GM18907 (cell line): ENCODE measurements around the gene GALNT1.
A peak's percentile ranks its signal among the peaks of the same experiment; 100 is the strongest.

Source experiments
- ATAC-seq: cut with Tn5 transposase; IDR thresholded peaks from one replicate; pipeline ENCODE4 v1.9.1; 2021; ENCODE audit warnings: mild to moderate bottlenecking, moderate library complexity; ENCODE audit not compliant: unreplicated experiment

GALNT1 gene

DNA sequence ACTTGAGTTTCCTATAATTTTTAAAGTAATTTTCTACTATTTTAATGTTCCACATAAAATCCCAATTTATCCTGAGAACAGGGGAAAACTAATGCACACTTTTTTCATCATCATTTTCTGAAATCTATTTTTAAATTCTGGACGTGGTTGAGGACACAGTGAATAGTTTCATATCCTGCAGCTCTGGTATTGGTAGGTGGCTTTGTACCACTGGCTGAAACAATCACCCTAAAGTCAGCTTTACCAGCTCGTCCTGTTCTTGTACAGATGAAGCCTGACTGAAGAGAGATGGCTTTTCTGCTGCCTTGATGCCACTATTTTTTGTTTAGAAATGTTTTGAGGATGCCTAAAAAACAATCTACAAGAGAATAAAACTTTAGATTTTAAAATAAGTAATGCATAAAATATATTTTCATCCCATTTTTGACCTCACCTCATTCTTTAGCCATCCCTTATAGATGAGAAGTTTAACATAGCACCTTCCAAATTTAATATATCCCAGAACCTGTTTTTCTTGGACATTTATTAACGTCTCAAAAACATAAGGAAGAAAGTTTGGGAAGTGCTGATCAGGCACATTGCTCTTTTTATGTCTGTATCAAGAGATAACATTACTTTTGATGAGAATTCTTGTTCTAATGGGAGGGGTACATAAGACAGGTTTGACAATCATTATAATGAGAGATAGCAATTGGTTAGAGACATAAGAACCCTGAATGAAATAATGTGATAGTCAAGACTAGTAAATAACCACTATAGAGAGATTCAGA is 80.9 kb downstream of the GALNT1 start:
- ATAC-seq = peak; percentile 86

DNA sequence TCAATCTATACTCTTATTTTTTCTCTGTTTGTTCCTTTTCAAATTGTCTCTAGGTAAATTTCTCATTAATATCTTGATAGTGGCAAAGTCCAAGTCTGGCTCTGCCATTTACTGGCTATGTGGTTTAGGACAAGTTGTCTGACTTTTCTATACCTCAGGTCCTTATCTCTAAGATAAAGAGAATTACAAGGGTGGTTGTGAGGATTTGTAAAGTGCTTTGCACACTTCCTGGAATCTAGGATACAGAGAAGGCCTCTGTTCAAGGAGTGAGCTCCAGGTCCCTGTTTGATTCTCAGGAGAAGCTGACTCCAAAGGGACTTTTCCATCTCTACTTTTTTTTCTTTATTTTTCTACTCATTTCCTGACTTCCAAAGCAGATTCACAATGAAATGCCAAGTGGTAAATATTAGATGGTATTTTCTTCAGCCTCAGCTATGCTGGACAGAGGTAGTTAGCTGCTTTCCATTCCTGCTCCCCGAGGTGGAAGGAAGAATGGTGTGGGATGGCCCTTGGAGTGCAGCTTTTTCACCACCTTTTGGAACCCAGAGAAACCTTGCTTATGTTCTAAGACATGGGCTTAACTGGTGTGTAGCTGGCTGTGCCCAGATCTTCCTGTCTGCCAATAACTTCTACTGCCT is 90.5 kb downstream of the GALNT1 start:
- ATAC-seq = no peak

DNA sequence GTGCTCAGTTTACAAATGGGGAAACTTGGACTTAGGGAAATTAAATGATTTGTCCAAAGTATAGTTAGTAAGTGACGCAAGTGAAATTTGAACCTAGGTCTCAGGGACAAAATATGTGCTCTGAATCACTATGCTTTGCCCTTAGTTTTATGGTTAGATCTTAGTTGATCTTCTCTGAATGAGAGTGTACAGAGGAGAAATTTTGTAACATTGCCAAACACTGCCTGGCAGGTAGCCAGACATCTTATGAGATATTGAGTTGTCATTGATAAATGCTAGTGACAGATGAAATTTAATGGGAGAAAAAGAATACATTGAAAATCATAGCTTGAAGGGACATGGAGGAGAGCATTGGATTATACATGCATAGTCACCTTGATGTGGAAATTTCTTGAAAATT is 91.4 kb downstream of the GALNT1 start:
- ATAC-seq = no peak

DNA sequence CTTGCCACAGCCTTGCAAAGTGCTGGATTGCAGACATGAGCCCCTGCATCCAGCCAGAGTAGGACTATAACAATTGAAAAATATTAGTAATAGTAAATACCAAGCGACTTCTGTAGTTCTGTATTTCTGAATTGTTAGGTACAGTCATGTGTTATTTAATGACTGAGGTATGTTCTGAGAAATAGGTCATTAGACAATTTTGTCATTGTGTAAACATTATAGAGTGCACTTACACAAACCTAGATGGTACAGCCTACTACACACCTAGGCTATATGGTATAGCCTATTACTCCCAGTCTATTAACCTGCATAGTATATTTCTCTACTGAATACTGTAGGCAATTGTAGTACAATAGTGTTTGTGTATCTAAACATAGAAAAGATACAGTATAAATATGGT is 92.1 kb downstream of the GALNT1 start:
- ATAC-seq = no peak

DNA sequence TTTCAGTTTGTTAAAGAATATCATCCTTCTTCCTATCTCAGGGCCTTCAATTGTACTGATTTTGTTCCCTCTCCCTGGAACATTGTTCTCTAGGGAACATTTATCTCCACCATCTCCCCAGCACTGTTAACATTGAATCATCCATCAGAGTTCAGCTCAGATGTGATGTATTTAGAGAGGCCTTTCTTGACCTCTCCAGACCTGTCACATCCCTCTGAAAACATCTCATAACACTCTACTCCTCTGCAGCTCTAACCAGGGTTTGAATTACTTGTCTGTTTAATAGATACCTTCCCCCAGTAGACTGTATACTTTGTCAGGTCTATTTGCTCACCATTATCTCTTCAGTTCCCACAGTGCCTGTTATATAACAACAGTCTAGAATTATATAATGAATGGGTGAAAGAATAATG is 98.6 kb downstream of the GALNT1 start:
- ATAC-seq = no peak

DNA sequence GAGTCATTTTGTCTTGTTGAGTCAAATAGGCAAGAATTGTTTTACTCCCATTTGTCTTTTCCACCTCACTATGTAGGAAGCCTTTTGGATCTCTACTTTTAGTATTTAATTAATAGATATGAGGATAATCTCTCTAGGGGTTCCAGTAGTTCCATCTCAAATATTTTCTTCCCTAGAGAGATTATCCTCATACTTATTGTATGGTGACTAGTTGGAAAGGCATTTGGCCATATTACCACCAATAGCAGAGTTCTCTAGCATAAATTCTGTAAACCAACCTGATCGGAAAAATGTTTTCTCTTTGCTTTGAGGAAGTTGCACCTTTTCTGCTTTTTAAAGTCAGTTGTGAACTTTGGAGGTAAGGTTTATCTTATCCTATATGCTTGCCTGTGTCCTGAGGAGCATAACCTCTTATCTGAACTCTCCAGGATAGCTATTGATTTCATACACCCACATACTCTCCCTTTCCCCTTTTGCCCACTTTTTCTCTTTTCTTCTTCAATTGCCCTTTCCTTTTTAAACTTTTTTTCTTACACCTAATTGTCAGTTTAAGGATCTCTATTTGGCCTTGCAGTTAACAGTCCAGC is 100.8 kb downstream of the GALNT1 start:
- ATAC-seq = no peak

DNA sequence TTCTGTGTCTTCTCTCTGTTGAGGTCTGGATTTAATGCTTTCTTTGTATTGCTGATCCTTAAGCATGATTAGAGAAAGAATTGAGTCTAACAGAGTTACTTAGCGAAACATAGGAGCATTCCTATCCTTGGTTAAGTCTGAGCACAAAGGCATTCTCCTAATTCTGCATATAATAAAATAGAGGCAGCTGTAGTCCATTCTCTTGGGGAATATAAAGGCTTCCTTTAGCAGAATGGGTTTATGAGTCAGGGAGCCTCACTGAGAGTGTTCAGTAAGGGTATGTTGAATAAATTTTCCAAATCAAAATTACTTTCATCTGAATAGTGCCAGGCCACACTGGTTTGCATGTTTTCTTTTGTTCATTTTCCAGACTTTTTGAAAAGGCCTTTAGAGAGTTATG is 101.5 kb downstream of the GALNT1 start:
- no peak for ATAC-seq

DNA sequence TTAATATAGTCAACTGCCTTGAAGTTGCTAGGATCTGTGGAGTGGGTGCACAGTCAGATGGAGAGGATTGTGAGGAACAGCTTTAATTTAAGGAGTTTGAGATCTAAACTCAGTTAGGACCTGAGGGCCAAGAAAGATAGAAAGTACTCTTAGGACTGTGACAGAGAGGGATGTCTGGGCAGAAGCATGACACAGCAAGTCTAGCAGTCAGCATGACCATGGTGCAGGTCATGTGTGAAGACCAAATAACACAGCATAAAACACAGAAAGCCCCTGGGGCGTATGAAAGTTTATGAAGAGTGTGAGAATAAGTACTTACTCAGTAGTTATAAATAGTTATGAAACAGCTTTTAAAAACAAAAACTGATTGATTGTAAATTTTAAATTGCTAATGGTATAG is 107.2 kb downstream of the GALNT1 start:
- peak; percentile 90 for ATAC-seq

DNA sequence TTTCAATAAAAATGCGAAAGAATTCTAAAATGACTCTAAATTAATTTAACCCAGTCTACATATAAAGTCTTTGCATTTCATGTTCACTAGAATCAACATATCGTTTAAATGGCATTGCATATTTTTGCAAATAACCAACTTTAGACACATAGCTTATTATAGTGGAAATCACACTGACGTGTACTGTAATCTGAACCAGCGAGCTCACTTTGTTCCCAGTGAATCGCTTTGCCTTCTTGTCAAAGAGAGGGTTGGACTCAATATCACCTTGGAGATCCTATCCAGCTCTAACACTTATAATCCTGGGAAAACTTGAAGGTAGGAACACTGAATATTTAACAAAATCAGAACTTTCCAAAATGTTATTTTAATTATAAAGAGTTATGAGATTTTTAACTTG is 108.2 kb downstream of the GALNT1 start:
- ATAC-seq = no peak

DNA sequence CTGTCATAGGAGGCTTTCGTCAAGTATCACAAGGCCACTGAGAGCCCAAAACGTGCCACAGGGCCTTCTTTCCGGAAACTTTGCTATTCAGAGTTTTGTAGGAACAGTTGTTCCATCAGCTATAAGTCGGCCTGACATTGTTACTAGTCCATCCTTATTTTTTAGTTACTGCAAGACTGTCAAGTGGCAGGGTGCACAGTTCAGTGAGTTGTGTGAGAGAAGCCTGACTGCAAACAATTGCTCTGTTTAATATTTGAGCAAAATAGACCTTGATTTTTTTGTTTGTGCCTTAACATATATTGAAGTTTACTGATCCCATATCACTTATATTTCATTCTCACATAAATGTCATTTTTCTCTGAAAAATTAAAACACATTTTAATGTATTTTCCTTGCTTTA is 110.1 kb downstream of the GALNT1 start:
- ATAC-seq = no peak

DNA sequence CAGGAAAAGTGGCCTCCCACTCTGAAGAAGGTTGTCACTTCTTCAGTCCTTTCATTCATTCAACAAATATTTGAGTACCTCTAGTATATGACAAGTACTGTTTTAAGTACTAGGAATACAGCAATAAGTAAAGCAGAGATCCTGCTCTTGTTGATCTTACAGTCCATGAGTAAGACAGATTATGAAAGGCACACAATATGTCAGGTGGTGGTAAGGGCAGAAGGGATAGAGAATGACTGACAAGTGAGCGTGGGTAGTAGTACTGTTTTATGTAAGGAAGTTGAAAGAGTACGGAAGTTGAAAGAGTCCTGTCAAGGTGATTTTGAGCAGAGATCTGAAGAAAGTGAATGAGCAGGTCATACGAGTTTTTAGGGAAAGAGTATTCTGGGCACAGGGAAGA is 111.3 kb downstream of the GALNT1 start:
- ATAC-seq = no peak

DNA sequence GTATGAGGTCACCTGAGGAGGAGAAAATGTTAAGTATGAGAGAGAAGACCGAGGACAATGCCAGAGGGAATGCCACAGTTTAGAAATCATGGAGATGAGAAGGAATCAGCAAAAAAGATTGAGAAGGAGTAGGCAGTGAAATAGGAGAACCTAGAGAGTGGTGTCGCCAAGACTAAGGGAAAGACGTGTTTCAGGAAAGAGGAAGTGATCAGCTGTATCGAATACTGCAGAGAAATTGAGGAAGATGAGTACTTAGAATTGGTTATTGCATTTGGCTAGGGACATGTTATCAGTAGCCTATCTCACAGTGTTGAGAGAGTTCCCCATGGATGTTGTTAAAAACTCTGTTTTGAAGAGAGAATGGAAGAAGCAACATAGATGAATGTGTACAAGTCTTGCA is 112.3 kb downstream of the GALNT1 start:
- ATAC-seq = no peak

DNA sequence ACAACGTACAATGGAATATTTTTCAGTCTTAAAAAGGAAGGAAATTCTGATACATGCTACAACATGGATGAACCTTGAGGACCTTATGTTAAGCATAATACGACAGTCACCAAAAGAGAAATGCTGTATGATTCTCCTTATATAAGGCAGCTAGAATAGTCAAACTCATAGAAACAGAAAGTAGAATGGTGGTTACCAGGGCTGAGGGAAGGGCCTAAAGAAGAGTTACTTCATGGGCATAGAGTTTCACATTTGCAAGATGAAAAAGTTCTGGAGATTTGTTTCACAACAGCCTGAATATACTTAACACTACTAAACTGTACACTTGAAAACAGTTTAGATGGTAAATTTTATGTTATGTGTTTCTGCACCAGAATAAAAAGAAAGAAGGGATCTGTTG is 113.3 kb downstream of the GALNT1 start:
- ATAC-seq = peak; percentile 70

DNA sequence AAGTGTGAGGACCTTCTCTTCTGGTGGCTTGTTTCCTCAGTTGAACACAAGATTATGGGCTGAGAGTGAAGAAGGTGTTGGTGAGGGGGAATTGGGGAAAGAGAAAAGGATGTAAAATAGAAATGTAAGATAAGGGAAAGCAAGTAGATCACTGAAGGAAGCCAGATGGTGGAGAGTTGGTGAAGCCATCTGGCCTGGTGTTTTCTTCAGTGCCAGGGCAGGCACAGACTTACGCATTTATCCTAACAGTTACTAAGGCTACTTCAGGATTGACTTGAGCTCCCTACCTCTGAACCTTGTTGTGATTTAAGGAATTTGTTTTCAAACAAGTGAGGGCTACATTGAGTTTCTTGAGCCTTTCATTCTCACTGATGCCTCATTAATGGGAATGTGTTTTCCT is 113.8 kb downstream of the GALNT1 start:
- no peak for ATAC-seq

DNA sequence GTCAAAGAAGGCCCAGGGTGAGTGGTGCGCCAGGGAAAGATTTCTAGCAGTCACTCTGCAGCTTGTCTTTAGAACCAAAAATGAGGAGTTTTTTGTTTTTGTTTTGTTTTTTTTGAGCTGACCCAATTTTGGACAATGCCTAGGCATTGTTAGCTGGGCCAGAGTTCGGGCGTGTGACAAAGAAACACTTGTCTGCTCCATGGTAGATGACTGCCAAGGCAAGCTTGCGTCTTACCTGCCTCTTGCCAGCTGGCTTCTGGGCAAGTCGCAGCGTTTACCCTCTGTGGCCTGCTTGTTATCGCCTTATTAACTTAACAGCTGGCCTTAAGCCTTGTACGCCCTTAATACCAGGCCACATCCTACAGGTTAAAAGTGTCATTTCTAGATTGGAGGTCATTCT is 114.3 kb downstream of the GALNT1 start:
- no peak for ATAC-seq

DNA sequence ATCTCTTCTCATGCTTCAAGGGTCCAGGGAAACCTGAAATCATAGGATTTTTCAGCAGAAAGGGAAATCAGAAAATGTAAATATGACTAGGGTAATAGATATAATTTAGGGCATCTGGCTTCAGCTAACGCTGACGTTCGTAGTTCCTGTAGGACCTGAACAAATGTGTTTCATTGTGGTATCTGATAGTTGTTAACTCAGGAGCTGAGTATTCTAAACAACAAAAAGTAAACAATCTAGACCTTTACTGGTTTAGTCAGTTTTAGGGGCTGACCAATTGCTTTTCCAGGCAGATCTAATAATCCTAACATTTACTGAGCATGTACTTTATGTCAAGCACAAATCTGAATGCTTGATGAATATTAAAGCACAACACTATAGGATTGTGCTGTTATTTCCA is 114.8 kb downstream of the GALNT1 start:
- no peak for ATAC-seq

DNA sequence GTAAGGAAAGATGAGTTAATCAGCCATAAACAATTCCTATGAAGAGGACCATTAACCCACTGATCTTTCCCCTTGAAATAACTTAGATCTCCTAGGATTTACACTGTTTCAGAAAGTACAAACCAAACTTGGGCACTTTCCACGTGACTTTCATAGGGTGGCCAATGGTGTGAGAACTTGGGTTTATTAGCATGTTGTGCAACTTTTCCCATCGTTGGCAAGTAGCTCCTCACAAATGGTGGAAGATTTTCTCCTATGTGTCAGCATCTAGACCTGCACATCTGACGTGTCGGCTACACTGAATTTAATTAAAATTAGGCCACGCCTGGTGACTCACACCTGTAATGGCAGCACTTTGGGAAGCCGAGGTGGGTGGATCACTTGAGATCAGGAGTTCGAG is 116.3 kb downstream of the GALNT1 start:
- ATAC-seq = no peak

DNA sequence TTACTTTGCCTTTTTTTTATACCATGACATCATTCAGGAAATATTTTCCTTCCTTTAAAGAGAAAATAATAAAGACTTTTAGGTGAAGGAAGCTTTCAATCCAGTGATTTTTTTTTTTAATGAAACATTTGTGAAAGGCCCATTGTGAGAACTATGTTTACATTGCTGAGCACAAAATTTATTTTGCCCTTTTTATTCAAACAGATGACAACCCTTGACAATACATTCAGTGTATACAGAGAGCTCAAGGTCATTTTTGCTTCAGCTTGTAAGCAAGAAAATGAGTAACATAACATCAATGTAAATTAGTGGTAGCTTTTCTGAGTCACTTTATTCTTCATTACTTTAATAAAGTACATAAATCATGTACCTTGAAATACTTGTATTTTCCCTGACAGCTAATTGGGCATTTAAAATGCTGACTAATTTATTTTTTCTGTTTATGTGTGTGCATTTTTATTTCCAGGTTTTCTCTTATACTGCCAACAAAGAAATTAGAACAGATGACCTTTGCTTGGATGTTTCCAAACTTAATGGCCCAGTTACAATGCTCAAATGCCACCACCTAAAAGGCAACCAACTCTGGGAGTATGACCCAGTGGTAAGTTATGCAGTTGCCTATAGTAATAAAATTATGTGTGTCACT is 121.6 kb downstream of the GALNT1 start:
- ATAC-seq = no peak

DNA sequence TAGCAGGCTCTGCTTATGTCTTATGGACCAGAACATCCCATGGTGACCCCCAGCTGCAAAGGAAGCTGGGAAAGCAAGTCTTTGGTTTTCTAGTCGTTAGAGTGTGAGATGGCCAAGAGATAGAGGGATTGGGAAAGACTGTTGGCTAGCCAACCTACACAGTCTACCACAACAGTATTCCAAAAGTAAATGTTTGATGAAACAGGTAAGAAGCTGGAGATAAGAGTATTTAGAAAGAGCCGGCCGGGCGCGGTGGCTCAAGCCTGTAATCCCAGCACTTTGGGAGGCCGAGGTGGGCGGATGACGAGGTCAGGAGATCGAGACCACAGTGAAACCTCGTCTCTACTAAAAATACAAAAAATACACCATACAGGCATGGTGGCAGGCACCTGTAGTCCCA is 124.4 kb downstream of the GALNT1 start:
- ATAC-seq = no peak

DNA sequence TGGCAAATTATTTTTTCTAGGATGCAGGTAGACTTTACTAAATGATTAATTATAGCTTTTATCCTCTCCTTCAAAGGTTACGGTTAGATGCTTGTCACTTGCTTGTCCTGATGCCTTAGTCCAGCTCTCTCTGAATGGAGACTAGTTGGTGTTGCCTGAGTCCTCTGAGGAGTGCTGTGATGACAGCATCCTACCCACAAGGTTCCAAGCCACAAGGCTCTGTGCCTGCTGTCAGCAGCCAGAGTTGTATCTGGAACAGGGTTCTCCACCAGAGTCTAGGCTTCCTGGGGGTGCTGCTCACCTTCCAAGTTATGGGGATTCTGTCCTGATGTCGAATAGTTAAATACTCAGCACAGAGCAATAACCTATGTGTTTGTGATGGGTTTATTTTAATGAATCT is 125.7 kb downstream of the GALNT1 start:
- no peak for ATAC-seq

DNA sequence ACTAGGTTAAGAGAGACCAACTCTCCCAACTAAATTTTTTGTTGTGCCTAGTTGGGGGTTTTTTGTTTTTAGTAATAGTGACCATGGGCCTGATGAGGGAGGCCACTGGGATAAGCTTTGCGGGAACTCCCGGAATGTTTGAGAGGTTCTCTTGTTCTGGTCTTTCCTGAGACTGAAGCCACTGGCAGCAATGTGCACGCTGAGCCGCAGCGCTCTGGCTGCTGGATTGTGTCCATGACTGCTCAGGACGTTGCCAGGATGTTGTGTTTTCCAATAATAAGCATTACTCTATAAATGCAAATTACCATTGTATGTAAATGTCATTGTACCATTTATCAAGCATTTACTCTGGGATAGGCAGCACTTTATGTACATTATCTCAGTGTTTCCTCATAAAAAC is 126.1 kb downstream of the GALNT1 start:
- ATAC-seq = no peak

DNA sequence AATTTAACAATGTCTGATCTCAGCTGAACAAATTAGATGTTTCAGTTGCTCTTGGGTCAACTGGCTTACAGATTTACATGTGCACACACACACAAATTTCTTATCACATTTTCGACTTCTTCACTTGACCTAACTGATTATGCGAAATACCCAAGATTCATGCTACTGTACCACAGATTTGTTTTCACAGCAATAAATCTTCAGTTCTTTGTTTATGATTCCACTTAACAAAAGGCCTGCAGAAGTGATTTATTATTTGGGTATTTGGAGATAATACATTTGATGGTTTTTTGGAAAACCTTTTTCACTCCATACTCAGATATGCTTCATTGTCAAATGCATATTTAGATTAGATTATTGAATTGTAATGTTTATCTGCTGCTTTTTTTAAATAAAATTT is 129.0 kb downstream of the GALNT1 start:
- ATAC-seq = no peak
